Lower leg skin (tissue), 3 donors: ENCODE data around the gene DCD.

ENCODE experiments used
- POLR2A ChIP-seq, 2 donors: fragments of 450-650 bp; IDR thresholded peaks; one replicate each; pipeline ENCODE4 v1.6.1; 2016 to 2017; ENCODE audit warnings: antibody characterized with exemption in 2 of 2, mild to moderate bottlenecking in 1 of 2, moderate library complexity in 1 of 2
- TF ChIP-seq, protein P1 (sequence below), 3 donors: fragments of 450-650 bp; IDR thresholded peaks; one replicate each; pipeline ENCODE4 v1.5.1; 2016; ENCODE audit warnings: antibody characterized with exemption in 3 of 3, mild to moderate bottlenecking in 3 of 3, moderate library complexity in 2 of 3

DNA sequence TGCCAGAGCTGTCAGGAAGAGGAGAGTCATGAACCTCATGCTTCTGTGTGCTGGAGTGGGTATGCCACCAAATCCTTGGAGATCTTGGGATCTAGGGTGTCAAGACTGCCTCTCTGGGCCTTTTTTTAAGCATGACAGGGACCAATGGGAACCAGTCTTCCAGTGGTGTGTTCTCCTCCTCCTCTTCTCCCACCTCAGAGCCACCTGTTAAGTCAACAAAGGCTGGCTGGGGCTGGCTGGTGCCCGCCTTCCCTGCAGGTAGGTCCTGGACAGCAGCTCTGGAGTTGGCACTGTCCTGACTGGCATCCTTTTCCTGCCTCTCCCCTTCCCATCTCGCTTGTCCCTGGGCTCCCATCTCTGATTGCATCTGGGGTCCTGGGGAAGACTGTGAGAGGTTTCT, at the start of gene DCD:
- TF ChIP-seq, protein P1, sequence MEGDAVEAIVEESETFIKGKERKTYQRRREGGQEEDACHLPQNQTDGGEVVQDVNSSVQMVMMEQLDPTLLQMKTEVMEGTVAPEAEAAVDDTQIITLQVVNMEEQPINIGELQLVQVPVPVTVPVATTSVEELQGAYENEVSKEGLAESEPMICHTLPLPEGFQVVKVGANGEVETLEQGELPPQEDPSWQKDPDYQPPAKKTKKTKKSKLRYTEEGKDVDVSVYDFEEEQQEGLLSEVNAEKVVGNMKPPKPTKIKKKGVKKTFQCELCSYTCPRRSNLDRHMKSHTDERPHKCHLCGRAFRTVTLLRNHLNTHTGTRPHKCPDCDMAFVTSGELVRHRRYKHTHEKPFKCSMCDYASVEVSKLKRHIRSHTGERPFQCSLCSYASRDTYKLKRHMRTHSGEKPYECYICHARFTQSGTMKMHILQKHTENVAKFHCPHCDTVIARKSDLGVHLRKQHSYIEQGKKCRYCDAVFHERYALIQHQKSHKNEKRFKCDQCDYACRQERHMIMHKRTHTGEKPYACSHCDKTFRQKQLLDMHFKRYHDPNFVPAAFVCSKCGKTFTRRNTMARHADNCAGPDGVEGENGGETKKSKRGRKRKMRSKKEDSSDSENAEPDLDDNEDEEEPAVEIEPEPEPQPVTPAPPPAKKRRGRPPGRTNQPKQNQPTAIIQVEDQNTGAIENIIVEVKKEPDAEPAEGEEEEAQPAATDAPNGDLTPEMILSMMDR (IDR thresholded peaks at IDR 0.05): no peak
- no peak for TF ChIP-seq POLR2A (IDR thresholded peaks at IDR 0.05)
